Erythroblast (primary cell): ENCODE data around the gene RREB1.

Experiments
- DNase-seq, 2 experiments: peaks; one replicate each; lab custom pipeline; 2025; lab: John Stamatoyannopoulos, UW
- GATA1 ChIP-seq: IDR thresholded peaks from 2 replicates; pipeline ENCODE4 v1.6.1; 2011; ENCODE audit warnings: low read depth, mild to moderate bottlenecking, control low read depth, low read length, moderate library complexity
- POLR2A ChIP-seq: IDR thresholded peaks from 2 replicates; pipeline ENCODE4 v1.6.1; 2011; ENCODE audit warnings: mild to moderate bottlenecking, low read length

RREB1 gene

GRCh38 chr6:7125290-7125689 lies 17.5 kb downstream of the RREB1 start:
- no peak for DNase-seq
- TF ChIP-seq POLR2A (no peak), GATA1 (no peak)

GRCh38 chr6:7126754-7127153 lies 19.0 kb downstream of the RREB1 start:
- TF ChIP-seq GATA1 (no peak), POLR2A (no peak)
- no peak for DNase-seq

GRCh38 chr6:7127680-7128079 lies 19.9 kb downstream of the RREB1 start:
- no peak for DNase-seq
- TF ChIP-seq POLR2A = no peak
- no peak for TF ChIP-seq GATA1

GRCh38 chr6:7129360-7129759 lies 21.6 kb downstream of the RREB1 start:
- TF ChIP-seq POLR2A (no peak), GATA1 (no peak)
- DNase-seq = no peak

GRCh38 chr6:7129784-7130569 lies 22.2 kb downstream of the RREB1 start:
- no peak for TF ChIP-seq GATA1
- peak in 1 of 2 experiments; percentile 46 for DNase-seq

GRCh38 chr6:7131390-7131789 lies 23.6 kb downstream of the RREB1 start:
- no peak for TF ChIP-seq POLR2A
- no peak for TF ChIP-seq GATA1
- DNase-seq = no peak

GRCh38 chr6:7132398-7133035 lies 24.8 kb downstream of the RREB1 start:
- no peak for DNase-seq
- TF ChIP-seq POLR2A (no peak), GATA1 (no peak)

- DNase-seq = peak in 1 of 2 experiments; percentile 29
- TF ChIP-seq POLR2A = no peak
- TF ChIP-seq GATA1 = no peak
Measured at GRCh38 chr6:7134999-7135745, 27.4 kb downstream of the RREB1 start.

- peak in 1 of 2 experiments; percentile 25 for DNase-seq
- TF ChIP-seq GATA1 = no peak
- no peak for TF ChIP-seq POLR2A
Measured at GRCh38 chr6:7135755-7136154, 28.0 kb downstream of the RREB1 start.

GRCh38 chr6:7136859-7137334 lies 29.1 kb downstream of the RREB1 start:
- TF ChIP-seq POLR2A (no peak), GATA1 (no peak)
- DNase-seq = no peak

- DNase-seq = peak; percentile 74 to 76
- TF ChIP-seq POLR2A (peak; percentile 52), GATA1 (no peak)
Measured at GRCh38 chr6:7137335-7138045, 29.7 kb downstream of the RREB1 start.

- TF ChIP-seq POLR2A (peak; percentile 49), GATA1 (no peak)
- DNase-seq = peak; percentile 60 to 63
Measured at GRCh38 chr6:7138046-7138531, 30.3 kb downstream of the RREB1 start.

GRCh38 chr6:7138921-7139358 lies 31.2 kb downstream of the RREB1 start:
- DNase-seq = peak; percentile 46 to 57
- no peak for TF ChIP-seq POLR2A
- TF ChIP-seq GATA1 = no peak
